Measurements from ENCODE around the gene SPNS1.

Gene SPNS1

DNA sequence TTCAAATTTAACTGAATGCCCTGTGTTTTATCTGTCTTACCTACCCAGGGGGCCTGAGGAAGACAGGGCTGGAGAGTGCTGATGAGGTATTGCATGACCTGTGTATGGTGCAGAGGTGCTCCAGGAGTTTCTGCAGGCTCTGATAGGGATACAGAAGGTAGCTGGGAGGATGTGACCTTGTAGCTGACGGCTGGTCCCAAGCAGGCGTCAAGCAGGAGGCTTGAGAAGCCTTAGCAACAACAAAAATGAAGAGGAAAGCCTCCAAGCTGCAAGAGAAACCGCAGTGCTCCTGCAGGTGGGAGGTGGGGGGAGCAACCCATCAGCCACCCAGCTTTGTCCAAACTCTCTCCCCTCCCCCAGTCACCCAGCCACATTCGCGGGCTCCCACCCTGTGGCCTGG, 50.6 kb downstream of the SPNS1 start:
- H3K27me3 Mint-ChIP-seq = no peaks in the 10 kb centered on the region
- H3K4me1 Mint-ChIP-seq = peaks cover 82% of the 10 kb centered on the region
- peak overlapping the region; percentile 23 for H3K4me3 Mint-ChIP-seq
- H3K9me3 Mint-ChIP-seq = no peaks in the 10 kb centered on the region
- H3K27ac Mint-ChIP-seq = peak overlapping the region; percentile 59
- H3K36me3 Mint-ChIP-seq = no peaks in the 10 kb centered on the region

DNA sequence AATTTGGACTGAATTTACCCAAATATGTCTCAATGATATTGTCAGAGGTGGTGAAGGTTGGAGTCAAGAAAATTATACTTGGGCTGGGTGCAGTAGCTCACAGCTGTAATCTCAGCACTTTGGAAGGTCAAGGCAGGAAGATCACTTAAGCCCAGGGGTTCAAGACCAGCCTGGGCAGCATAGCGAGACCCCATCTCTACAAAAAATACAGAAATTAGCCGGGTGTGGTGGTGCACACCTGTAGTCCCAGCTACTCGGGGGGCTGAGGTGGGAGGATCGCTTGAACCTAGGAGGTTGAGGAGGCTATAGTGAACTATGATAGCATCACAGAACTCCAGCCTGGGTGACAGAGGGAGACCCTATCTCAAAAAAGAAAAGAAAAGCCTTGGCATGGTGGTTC, 51.2 kb downstream of the SPNS1 start:
- peak overlapping the region; percentile 59 for H3K27ac Mint-ChIP-seq
- H3K36me3 Mint-ChIP-seq = no peaks in the 10 kb centered on the region
- no peaks in the 10 kb centered on the region for H3K9me3 Mint-ChIP-seq
- no peak overlapping the region for H3K4me3 Mint-ChIP-seq
- no peaks in the 10 kb centered on the region for H3K27me3 Mint-ChIP-seq
- peaks cover 82% of the 10 kb centered on the region for H3K4me1 Mint-ChIP-seq

DNA sequence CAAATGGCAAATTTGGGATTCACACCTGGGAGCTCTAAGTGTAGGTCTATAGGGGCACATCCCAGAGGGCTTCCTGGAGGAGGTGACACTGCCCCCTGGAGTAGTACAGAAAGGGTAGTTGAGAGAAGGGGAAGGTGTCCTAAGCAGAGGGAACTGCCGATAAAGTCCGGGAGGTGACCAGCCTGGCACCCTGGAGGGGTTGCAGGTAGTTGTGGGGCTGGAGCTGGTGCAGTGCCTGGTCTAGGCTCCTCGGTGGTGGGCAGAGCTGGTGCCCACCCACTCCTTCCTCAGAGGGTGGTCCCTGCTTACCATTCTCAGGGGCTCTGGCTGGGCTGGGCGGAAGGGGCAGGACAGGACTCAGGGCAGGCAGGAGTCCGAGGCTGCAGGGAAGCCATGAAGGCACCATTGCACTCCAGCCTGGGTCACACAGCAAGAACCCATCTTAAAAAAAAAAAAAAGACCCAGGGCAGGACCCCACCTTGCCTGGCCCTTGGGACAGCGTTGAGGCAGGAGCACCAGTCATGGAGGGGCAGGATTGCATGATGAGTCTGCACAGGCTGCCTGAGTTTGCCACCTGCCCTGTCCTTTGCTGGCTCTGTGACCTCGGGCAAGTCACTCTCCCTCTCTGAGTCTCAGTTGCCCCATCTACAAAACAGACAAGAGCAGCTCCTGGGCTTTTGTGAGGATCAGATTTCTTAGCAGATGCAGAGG, 54.0 kb downstream of the SPNS1 start:
- no peaks in the 10 kb centered on the region for H3K36me3 Mint-ChIP-seq
- no peaks in the 10 kb centered on the region for H3K9me3 Mint-ChIP-seq
- no peaks in the 10 kb centered on the region for H3K27me3 Mint-ChIP-seq
- H3K27ac Mint-ChIP-seq = no peak overlapping the region
- peak overlapping the region; percentile 37 for H3K4me3 Mint-ChIP-seq
- peaks cover 55% of the 10 kb centered on the region for H3K4me1 Mint-ChIP-seq

DNA sequence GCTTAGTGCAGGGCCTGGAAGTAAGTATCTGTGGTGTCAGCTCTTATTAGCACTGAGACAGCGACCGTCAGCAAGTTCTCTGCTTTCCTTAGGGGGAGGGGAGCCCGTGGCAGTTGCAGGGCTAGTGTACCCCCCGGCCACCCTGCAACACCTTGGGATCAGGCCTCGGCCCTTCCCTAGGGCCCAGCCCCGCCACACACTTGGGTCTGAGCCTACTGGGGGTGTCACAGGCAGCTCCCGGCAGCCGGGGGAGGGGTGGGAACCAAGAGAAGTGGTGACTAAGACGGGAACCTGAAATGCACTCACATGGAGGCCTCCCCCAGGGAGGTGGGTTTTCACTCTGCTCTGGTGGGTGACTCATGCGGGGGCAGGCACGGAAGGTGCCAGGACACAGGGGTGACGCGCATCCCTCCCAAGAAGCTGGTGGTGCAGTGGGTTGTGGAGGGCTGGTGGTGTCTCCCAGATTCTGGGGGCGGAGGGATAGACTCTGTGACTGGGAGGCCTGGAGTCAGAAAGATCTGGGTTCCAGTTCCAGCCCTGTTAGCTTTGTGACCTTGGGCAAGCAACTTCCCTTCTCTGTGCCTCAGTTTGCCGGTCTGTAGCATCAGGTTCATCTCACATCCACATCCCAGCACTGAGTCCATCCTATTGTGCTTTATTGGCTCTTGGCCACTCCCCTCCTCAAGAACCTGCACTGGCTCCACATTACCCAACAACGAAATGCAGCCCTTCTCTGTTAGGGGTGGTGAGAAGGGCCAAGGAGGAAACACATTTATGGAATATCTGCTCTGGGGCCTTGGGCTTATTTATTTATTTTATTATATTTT, 54.8 kb downstream of the SPNS1 start:
- Mint-ChIP-seq H3K4me1 (peaks cover 48% of the 10 kb centered on the region), H3K4me3 (peak overlapping the region; percentile 37), H3K36me3 (no peaks in the 10 kb centered on the region), H3K27ac (peak overlapping the region; percentile 69), H3K9me3 (no peaks in the 10 kb centered on the region), H3K27me3 (no peaks in the 10 kb centered on the region)

DNA sequence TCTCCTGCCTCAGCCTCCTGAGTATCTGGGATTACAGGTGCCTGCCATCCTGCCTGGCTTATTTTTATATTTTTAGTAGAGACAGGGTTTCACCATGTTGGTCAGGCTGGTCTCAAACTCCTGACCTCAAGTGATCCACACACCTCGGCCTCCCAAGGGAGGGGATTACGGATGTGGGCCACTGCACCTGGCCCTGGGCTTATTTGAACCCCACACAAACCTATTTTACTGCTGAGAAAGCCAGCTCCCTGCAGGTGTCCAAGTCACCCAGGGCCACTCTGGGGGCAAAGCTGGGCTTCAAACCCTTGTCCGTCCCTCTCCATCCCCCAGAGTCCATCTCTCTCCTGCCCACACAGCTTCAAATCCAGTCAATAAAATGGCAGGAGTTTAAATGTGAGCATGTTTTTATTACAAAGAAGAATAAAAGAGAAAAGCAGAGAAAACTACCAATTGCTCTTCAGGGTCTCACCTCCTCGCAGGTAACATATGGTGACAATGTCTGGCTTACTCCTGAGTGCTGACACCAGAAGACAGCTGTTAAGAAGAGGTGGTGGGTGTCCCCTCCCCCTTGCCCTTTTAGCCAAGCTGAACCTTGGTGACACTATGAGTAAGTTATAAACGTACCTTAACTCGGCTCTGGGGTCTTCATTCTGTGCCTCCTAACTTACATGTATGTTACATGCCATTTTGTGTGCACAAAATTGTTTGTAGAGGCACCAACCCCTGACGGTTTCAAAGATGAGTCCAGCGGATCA, 55.7 kb downstream of the SPNS1 start:
- H3K9me3 Mint-ChIP-seq = no peaks in the 10 kb centered on the region
- peaks cover 42% of the 10 kb centered on the region for H3K4me1 Mint-ChIP-seq
- no peaks in the 10 kb centered on the region for H3K36me3 Mint-ChIP-seq
- H3K4me3 Mint-ChIP-seq = no peak overlapping the region
- H3K27ac Mint-ChIP-seq = no peak overlapping the region
- no peaks in the 10 kb centered on the region for H3K27me3 Mint-ChIP-seq

Measured in activated naive CD4-positive, alpha-beta T cell treated with anti-CD3 and anti-CD28 coated beads, Interleukin-2, amount 50 U/mL, for 24 hours (primary cell).